ENCODE results near the gene SLC66A2. TPM values are rescaled to one million over a fixed set of nuclear protein-coding genes. Genes with fewer than 3 reads are reported as not detected.

SLC66A2 gene
- total RNA-seq, 1 donor: 23.3 TPM

GRCh38 chr18:79899609-79900445 lies 51.6 kb downstream of the SLC66A2 start:
- TF ChIP-seq CTCF (IDR thresholded peaks at IDR 0.05; ENCODE audit: insufficient read depth, low read depth, low read length): no peak
- no peak overlapping the region for H3K4me3 ChIP-seq (ENCODE audit: low read depth, low read length)
- DNase-seq (ENCODE audit: low read depth): no peak

GRCh38 chr18:79898952-79899608 lies 52.4 kb downstream of the SLC66A2 start:
- DNase-seq (ENCODE audit: low read depth): no peak
- no peak overlapping the region for H3K4me3 ChIP-seq (ENCODE audit: low read depth, low read length)
- TF ChIP-seq CTCF (IDR thresholded peaks at IDR 0.05; ENCODE audit: insufficient read depth, low read depth, low read length): no peak

GRCh38 chr18:79897940-79898625 lies 53.4 kb downstream of the SLC66A2 start:
- DNase-seq (ENCODE audit: low read depth): no peak
- no peak for TF ChIP-seq CTCF (IDR thresholded peaks at IDR 0.05; ENCODE audit: insufficient read depth, low read depth, low read length)
- no peak overlapping the region for H3K4me3 ChIP-seq (ENCODE audit: low read depth, low read length)

GRCh38 chr18:79896738-79897137 lies 54.7 kb downstream of the SLC66A2 start:
- TF ChIP-seq CTCF (IDR thresholded peaks at IDR 0.05; ENCODE audit: insufficient read depth, low read depth, low read length): no peak
- no peak for DNase-seq (ENCODE audit: low read depth)
- H3K4me3 ChIP-seq (ENCODE audit: low read depth, low read length): no peak overlapping the region

- H3K4me3 ChIP-seq (ENCODE audit: low read depth, low read length): no peak overlapping the region
- TF ChIP-seq CTCF (IDR thresholded peaks at IDR 0.05; ENCODE audit: insufficient read depth, low read depth, low read length): no peak
- DNase-seq (ENCODE audit: low read depth): no peak
These were observed 60.8 kb downstream of the SLC66A2 start for GRCh38 chr18:79890674-79891073.

- DNase-seq (ENCODE audit: low read depth): no peak
- H3K4me3 ChIP-seq (ENCODE audit: low read depth, low read length): no peak overlapping the region
- TF ChIP-seq CTCF (IDR thresholded peaks at IDR 0.05; ENCODE audit: insufficient read depth, low read depth, low read length): no peak
These were observed 61.9 kb downstream of the SLC66A2 start for GRCh38 chr18:79889569-79889968.

Data from fibroblast of villous mesenchyme (primary cell).